Measurements from ENCODE around the gene MESP2.

DNA sequence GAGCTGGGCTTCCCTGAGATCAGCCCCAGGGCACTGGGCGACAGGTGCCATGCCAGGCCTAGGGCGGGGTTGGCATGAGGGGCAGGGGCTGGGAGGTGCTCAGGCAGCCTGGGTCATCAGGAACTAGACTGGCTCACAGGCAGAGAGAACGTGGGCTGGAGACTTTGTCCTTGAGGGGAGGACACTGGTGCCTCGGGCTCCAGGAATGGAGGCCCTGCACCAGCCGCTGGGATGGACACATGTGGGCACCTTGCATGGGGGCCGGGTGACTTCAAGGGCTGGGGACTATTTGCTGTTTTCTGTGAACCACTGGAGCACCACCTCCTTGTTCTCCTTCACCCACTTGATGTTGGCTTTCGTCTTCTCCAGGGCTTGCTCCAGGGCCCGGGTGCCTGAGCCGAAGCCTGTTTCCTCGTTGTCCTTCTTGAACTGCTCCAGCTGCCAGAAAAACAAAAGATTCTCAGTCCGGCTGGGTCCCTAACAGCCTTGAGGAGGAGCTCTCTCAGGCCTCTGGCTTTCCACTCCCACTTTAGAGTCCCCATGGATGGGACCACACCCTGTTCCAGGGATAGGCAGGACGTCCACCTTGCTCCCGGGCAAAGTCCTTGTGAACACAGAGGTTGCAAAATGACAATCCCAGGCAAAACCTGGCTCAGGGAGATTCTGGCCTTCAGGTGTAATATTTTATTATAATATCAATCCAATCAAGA is 9.1 kb downstream of the MESP2 start:
- TF ChIP-seq, protein P1, sequence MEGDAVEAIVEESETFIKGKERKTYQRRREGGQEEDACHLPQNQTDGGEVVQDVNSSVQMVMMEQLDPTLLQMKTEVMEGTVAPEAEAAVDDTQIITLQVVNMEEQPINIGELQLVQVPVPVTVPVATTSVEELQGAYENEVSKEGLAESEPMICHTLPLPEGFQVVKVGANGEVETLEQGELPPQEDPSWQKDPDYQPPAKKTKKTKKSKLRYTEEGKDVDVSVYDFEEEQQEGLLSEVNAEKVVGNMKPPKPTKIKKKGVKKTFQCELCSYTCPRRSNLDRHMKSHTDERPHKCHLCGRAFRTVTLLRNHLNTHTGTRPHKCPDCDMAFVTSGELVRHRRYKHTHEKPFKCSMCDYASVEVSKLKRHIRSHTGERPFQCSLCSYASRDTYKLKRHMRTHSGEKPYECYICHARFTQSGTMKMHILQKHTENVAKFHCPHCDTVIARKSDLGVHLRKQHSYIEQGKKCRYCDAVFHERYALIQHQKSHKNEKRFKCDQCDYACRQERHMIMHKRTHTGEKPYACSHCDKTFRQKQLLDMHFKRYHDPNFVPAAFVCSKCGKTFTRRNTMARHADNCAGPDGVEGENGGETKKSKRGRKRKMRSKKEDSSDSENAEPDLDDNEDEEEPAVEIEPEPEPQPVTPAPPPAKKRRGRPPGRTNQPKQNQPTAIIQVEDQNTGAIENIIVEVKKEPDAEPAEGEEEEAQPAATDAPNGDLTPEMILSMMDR (conservative IDR thresholded peaks at IDR 0.05; ENCODE audit: low read length): no peak
- TF ChIP-seq EZH2phosphoT487 (IDR thresholded peaks at IDR 0.05; ENCODE audit: borderline replicate concordance, low read depth, low read length): no peak

Data from OCI-LY7 (cell line).